ENCODE measurements around the gene RYR3.
A peak's percentile ranks its signal among the peaks of the same experiment; 100 is the strongest.

The RYR3 gene

GRCh38 chr15:33716025-33716424 lies 405.3 kb downstream of the RYR3 start:
- no peak for DNase-seq (ENCODE audit: low spot score)

- DNase-seq (ENCODE audit: low spot score) = peak; percentile 93
Measured at GRCh38 chr15:33720952-33721351, 410.2 kb downstream of the RYR3 start.

- DNase-seq (ENCODE audit: low spot score) = peak; percentile 91
Measured at GRCh38 chr15:33722005-33722672, 411.4 kb downstream of the RYR3 start.

GRCh38 chr15:33722673-33723015 lies 411.9 kb downstream of the RYR3 start:
- no peak for DNase-seq (ENCODE audit: low spot score)

GRCh38 chr15:33724321-33725036 lies 413.7 kb downstream of the RYR3 start:
- DNase-seq (ENCODE audit: low spot score) = no peak

GRCh38 chr15:33729653-33730052 lies 418.9 kb downstream of the RYR3 start:
- DNase-seq (ENCODE audit: low spot score) = no peak

- DNase-seq (ENCODE audit: low spot score) = no peak
Measured at GRCh38 chr15:33730815-33731214, 420.0 kb downstream of the RYR3 start.

- DNase-seq (ENCODE audit: low spot score) = no peak
Measured at GRCh38 chr15:33735143-33735542, 424.4 kb downstream of the RYR3 start.

GRCh38 chr15:33735637-33736247 lies 425.0 kb downstream of the RYR3 start:
- DNase-seq (ENCODE audit: low spot score) = no peak

GRCh38 chr15:33737687-33738601 lies 427.2 kb downstream of the RYR3 start:
- DNase-seq (ENCODE audit: low spot score) = peak; percentile 33

- no peak for DNase-seq (ENCODE audit: low spot score)
Measured at GRCh38 chr15:33738941-33739664, 428.3 kb downstream of the RYR3 start.

- DNase-seq (ENCODE audit: low spot score) = no peak
Measured at GRCh38 chr15:33742306-33742705, 431.5 kb downstream of the RYR3 start.

GRCh38 chr15:33742800-33743199 lies 432.0 kb downstream of the RYR3 start:
- DNase-seq (ENCODE audit: low spot score) = no peak

GRCh38 chr15:33746203-33746602 lies 435.4 kb downstream of the RYR3 start:
- no peak for DNase-seq (ENCODE audit: low spot score)

GRCh38 chr15:33753012-33753411 lies 442.2 kb downstream of the RYR3 start:
- no peak for DNase-seq (ENCODE audit: low spot score)

GRCh38 chr15:33754242-33754641 lies 443.5 kb downstream of the RYR3 start:
- DNase-seq (ENCODE audit: low spot score) = no peak

- no peak for DNase-seq (ENCODE audit: low spot score)
Measured at GRCh38 chr15:33756961-33757360, 446.2 kb downstream of the RYR3 start.

- no peak for DNase-seq (ENCODE audit: low spot score)
Measured at GRCh38 chr15:33757516-33758232, 446.9 kb downstream of the RYR3 start.

- no peak for DNase-seq (ENCODE audit: low spot score)
Measured at GRCh38 chr15:33766389-33766788, 455.6 kb downstream of the RYR3 start.

GRCh38 chr15:33768670-33769190 lies 458.0 kb downstream of the RYR3 start:
- DNase-seq (ENCODE audit: low spot score) = no peak

- DNase-seq (ENCODE audit: low spot score) = no peak
Measured at GRCh38 chr15:33773969-33774368, 463.2 kb downstream of the RYR3 start.
